Mammary epithelial cell (primary cell): ENCODE results near the gene VSIG10.

Source experiments
- CTCF ChIP-seq, 2 donors: IDR thresholded peaks in 1 of 2; conservative IDR thresholded peaks in 1 of 2; 2 replicates each; pipeline ENCODE4 v1.5.1; 2011 to 2012; ENCODE audit warnings: inconsistent platforms in 2 of 2, low read length in 2 of 2, mild to moderate bottlenecking in 2 of 2, control low read depth in 1 of 2, low read depth in 1 of 2; ENCODE audit not compliant: insufficient read depth in 1 of 2; ENCODE audit errors: extremely low read depth in 1 of 2
- EZH2 ChIP-seq: IDR thresholded peaks from 2 replicates; pipeline ENCODE4 v1.6.1; 2012; ENCODE audit warnings: low read length, inconsistent platforms, borderline replicate concordance

GRCh38 chr12:118025168-118025567 is 78.6 kb downstream of the VSIG10 start:
- TF ChIP-seq CTCF (conservative IDR thresholded peaks at IDR 0.05 in 1 of 2, IDR thresholded peaks at IDR 0.05 in 1 of 2; ENCODE audit: extremely low read depth in 1 of 2, insufficient read depth in 1 of 2, low read depth in 1 of 2, low read length in 2 of 2) = no peak
- no peak for TF ChIP-seq EZH2
